GM21737 (cell line): ENCODE results near the gene SLC28A1.
"Not testable (repeated sequence)": the region's sequence is repeated elsewhere in the genome, so short reads cannot be mapped to it uniquely, and the experiment has no call there.

ENCODE experiments used
- ATAC-seq: cut with Tn5 transposase; IDR thresholded peaks from one replicate; pipeline ENCODE4 v1.9.1; 2021; ENCODE audit warnings: mild to moderate bottlenecking, moderate library complexity; ENCODE audit not compliant: unreplicated experiment

The SLC28A1 gene

GRCh38 chr15:84987351-84987750, 102.9 kb downstream of the SLC28A1 start:
- ATAC-seq: not testable (repeated sequence)

DNA sequence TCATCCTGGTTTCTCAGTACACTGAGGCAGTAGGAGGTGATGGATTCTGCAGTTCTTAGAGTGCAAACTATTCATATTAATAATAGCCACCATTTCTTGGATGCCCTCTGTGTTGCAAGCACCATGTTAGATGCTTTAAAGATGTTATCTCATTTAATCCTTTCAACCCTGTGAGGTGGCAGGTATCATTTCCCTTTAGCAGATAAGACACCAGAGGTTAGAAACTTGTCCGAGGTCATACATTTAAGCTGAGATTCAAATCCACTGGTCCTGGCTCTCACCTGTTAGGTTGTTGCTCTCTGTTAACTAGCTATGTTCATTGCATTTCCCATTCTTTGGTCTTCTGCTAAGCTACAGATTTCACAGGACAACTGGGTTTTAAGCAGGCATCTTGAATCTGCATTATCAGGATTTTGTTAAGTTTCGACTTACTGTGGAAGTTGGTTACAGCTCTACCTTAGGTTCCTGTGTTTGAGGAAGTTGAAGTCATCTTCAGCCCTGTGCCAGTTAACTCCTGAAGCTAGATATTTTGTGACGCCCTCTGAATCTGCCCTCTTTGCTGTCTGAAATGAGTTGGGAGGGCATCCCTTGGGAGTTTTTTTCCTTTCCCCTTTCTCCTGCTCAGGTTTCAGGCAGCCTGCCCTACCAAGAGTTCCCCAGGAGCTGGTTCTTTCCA, 103.6 kb downstream of the SLC28A1 start:
- no peak for ATAC-seq

DNA sequence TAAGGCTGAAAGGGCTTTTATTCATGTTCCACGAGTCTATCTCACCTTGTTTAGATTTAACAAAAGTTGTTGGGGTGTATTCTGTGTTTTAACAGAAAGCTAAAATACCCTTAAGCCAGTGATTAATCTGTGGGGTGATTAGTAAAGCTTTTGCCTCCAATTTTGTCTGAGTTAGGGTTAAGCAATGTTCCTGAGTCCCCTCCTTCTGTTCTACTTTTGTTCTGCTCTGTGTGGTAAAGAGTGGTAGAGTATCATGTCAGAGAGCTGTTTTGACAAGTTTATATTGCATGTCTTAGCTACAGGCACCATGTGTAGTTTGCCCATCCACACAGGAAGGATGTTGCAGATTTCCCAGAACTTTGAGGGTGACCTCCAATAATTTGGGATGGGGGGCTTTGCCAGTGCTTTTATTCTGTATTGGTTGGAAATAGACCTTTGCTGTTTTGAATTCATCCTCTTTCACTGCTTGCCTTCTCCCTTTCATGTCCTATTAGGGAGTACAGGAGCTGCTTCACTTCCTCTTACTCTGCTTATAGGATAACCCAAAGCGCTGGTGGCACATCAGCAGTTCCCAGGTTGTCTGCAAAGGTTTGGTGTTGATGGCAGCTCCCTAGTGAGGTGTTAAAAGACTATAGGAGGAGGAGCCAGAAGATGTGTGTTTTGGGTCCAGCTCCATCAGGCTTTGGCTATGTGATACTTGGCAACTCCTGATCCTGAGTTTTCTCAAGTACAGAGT, 104.6 kb downstream of the SLC28A1 start:
- ATAC-seq: no peak

- ATAC-seq: no peak
Measured at GRCh38 chr15:84990507-84990906, 106.0 kb downstream of the SLC28A1 start.

DNA sequence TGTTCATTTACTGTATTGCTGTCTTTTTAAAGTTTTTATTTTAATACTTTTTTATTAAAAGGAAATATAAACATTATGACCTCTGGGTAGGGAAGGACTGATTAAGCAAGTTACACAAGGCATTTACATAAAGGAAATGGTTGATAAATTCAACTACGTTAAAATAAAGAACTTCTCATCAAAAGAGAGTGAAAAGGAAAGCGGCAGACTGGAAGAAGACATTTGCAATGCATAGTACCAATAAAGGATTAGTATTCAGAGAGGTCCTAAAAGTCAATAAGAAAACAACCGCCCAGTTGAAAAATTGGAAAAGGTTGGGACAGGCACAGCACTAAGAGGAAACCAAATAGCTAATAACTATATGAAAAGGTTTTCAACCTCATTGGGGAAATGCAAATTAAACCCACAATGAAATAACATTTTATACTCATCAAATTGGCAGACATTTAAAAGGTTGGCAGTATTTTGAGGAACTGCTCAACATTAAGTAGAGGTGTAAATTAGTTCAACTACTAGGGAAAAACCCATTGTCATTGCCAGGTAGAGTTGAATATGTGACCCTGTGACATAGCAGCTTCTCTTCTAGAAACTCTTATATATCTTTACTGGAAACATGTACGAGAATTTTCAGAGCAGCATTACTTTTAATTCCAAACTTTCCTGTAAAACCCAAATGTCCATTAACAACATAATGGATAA, 106.7 kb downstream of the SLC28A1 start:
- ATAC-seq: no peak

GRCh38 chr15:84992157-84992944, 107.9 kb downstream of the SLC28A1 start:
- no peak for ATAC-seq
